Mesodermal cell (in vitro differentiated cells): ENCODE results near the gene MAN2A1.

Experiments
- H3K27ac ChIP-seq: 2 replicates; pipeline ENCODE4 v1.7.0; 2013; ENCODE audit warnings: mild to moderate bottlenecking, low read depth, low read length, moderate library complexity; ENCODE audit not compliant: severe bottlenecking
- H3K36me3 ChIP-seq: 2 replicates; pipeline ENCODE4 v1.7.1; 2013; ENCODE audit warnings: mild to moderate bottlenecking, low read length, moderate library complexity; ENCODE audit not compliant: control insufficient read depth, insufficient read depth
- H3K4me1 ChIP-seq: one replicate; pipeline ENCODE4 v1.7.1; 2013; ENCODE audit warnings: mild to moderate bottlenecking, low read length; ENCODE audit not compliant: insufficient read depth, control insufficient read depth, poor library complexity, severe bottlenecking
- H3K4me3 ChIP-seq: 2 replicates; pipeline ENCODE4 v1.7.0; 2013; ENCODE audit warnings: low read length, control low read depth, mild to moderate bottlenecking; ENCODE audit not compliant: insufficient read depth, poor library complexity, severe bottlenecking; ENCODE audit errors: extremely low read depth
- H3K9me3 ChIP-seq: 2 replicates; pipeline ENCODE4 v1.7.1; 2013; ENCODE audit warnings: mild to moderate bottlenecking, low read length, moderate library complexity; ENCODE audit not compliant: control insufficient read depth
- WGBS, 2 experiments: methylation state at CpG; one replicate each; pipeline ENCODE4 v1.1.5; 2013; ENCODE audit warnings: missing lambda C conversion rate in 2 of 2; ENCODE audit not compliant: insufficient coverage in 2 of 2; 5-methylcytosine and 5-hydroxymethylcytosine counted together

Gene MAN2A1

GRCh38 chr5:109706095-109706494 is 16.4 kb downstream of the MAN2A1 start:
- Histone ChIP-seq H3K9me3 (no peaks in the 10 kb centered on the region), H3K4me1 (peaks cover 9% of the 10 kb centered on the region), H3K36me3 (peaks cover 20% of the 10 kb centered on the region), H3K4me3 (no peak overlapping the region), H3K27ac (no peak overlapping the region)
- no CpG with 5 or more reads among the region's 1 CpG for WGBS, 2 experiments

DNA sequence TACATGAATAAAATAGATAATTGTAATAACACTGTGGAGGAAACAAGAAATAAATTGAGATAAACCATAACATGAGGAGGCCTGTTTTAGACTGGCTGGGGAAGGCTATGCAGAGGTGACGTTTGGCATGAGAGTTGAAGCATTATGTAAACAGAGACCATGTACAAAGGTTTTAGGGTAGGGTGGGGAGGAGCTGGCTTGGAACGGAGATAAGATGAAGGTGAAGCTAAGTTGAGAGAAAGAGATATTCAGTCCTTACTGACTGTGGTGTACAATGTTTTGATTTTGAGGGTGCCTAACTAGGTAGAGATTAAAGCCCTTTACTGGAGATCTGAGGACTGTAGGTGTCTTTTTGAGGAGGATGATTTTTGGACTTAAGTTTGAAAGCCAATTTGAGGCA is 17.8 kb downstream of the MAN2A1 start:
- WGBS, 2 experiments: 91 to 96% methylated on average over 2 of the region's 2 CpGs
- Histone ChIP-seq H3K4me1 (peaks cover 9% of the 10 kb centered on the region), H3K4me3 (no peak overlapping the region), H3K9me3 (no peaks in the 10 kb centered on the region), H3K36me3 (peaks cover 27% of the 10 kb centered on the region), H3K27ac (no peak overlapping the region)

DNA sequence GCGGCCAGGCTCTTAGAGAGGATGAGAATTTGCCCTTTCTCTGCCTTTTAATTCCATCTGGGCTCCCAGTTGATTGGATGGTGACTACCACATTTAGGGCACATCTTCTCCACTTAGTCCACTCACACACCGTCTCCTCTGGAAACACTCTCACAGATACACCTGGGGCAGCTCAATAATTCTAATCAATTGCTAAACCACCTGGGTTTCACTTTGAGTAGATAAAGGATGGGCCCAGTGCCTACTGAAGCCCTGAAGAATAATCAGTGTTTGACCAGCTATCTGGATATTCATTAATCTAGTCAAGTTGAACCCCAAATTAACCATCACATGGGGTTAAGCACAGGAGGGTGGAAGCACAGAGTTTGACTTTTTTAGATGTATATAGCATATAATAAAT is 19.1 kb downstream of the MAN2A1 start:
- H3K9me3 ChIP-seq: no peaks in the 10 kb centered on the region
- 100% methylated on average over 1 of the region's 2 CpGs; no CpG with 5 or more reads in 1 of the 2 experiments for WGBS, 2 experiments
- no peak overlapping the region for H3K4me3 ChIP-seq
- H3K36me3 ChIP-seq: peaks cover 37% of the 10 kb centered on the region
- H3K27ac ChIP-seq: no peak overlapping the region
- peaks cover 9% of the 10 kb centered on the region for H3K4me1 ChIP-seq

GRCh38 chr5:109709225-109709624 is 19.5 kb downstream of the MAN2A1 start:
- H3K4me1 ChIP-seq: peaks cover 9% of the 10 kb centered on the region
- H3K9me3 ChIP-seq: no peaks in the 10 kb centered on the region
- 89 to 94% methylated on average over 4 of the region's 5 CpGs for WGBS, 2 experiments
- no peak overlapping the region for H3K27ac ChIP-seq
- peaks cover 39% of the 10 kb centered on the region for H3K36me3 ChIP-seq
- H3K4me3 ChIP-seq: no peak overlapping the region

- H3K27ac ChIP-seq: no peak overlapping the region
These were observed 21.9 kb downstream of the MAN2A1 start for GRCh38 chr5:109711673-109712072.

GRCh38 chr5:109713453-109713852 is 23.7 kb downstream of the MAN2A1 start:
- 100% methylated on average over 1 of the region's 3 CpGs; no CpG with 5 or more reads in 1 of the 2 experiments for WGBS, 2 experiments
- H3K4me1 ChIP-seq: no peaks in the 10 kb centered on the region
- H3K4me3 ChIP-seq: no peak overlapping the region
- H3K9me3 ChIP-seq: no peaks in the 10 kb centered on the region
- peaks cover 56% of the 10 kb centered on the region for H3K36me3 ChIP-seq
- no peak overlapping the region for H3K27ac ChIP-seq

More at GRCh38 chr5:109711673-109712072, 21.9 kb downstream of the MAN2A1 start:
- Histone ChIP-seq H3K4me1 (no peaks in the 10 kb centered on the region), H3K36me3 (peaks cover 44% of the 10 kb centered on the region), H3K9me3 (no peaks in the 10 kb centered on the region), H3K4me3 (no peak overlapping the region)

DNA sequence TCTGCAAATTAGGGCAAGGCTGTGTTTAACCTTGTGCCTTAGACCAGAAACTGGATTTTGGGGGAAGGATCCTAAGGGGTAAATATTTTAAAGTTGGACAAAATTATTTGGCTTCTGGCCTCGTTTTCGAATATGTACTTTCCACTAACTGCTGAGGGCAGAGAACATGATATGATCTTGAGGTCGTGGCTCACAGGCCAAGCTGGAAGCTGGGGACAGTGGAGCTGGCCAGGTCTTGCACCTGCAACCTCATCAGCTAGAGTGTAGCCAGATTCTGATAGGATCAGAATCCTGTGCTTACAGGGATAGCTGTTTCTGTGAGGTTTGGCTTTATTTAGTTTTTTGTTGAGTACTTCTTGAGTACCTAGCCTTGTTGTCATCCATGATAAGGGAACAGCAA is 24.9 kb downstream of the MAN2A1 start:
- H3K4me1 ChIP-seq: no peaks in the 10 kb centered on the region
- H3K4me3 ChIP-seq: no peak overlapping the region
- 78 to 93% methylated on average over 1 to 3 of the region's 3 CpGs for WGBS, 2 experiments
- H3K36me3 ChIP-seq: peaks cover 57% of the 10 kb centered on the region
- H3K27ac ChIP-seq: no peak overlapping the region
- H3K9me3 ChIP-seq: no peaks in the 10 kb centered on the region

GRCh38 chr5:109718216-109718615 is 28.5 kb downstream of the MAN2A1 start:
- WGBS, 2 experiments: 92% methylated on average over 2 to 3 of the region's 3 CpGs

DNA sequence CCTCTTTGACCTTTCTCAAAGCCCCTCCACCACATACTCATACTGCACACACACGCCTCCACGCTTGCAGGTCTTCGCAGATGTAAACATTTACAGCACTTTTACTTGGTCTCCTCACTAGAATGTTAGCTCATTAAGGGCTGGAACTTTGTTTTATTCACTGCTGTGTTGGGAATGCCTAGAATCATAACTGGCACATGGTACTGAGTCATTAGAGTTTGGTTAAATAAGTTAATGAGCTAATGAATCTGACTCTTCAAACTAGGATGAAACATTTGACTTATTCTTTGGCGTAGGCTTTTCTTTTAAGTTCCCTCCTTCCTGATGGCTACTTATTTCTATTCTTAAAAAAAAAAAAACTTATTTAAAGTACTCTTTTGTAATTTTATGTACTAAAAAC is 28.9 kb downstream of the MAN2A1 start:
- Histone ChIP-seq H3K36me3 (peaks cover 56% of the 10 kb centered on the region), H3K9me3 (no peaks in the 10 kb centered on the region), H3K4me1 (no peaks in the 10 kb centered on the region), H3K4me3 (no peak overlapping the region), H3K27ac (no peak overlapping the region)
- WGBS, 2 experiments: 75% methylated on average over 3 of the region's 4 CpGs; no CpG with 5 or more reads in 1 of the 2 experiments

More at GRCh38 chr5:109718216-109718615, 28.5 kb downstream of the MAN2A1 start:
- Histone ChIP-seq H3K27ac (no peak overlapping the region), H3K4me3 (no peak overlapping the region), H3K36me3 (peaks cover 56% of the 10 kb centered on the region), H3K4me1 (no peaks in the 10 kb centered on the region), H3K9me3 (no peaks in the 10 kb centered on the region)

- peaks cover 52% of the 10 kb centered on the region for H3K36me3 ChIP-seq
- no peak overlapping the region for H3K27ac ChIP-seq
- no peak overlapping the region for H3K4me3 ChIP-seq
- no peaks in the 10 kb centered on the region for H3K4me1 ChIP-seq
- no peaks in the 10 kb centered on the region for H3K9me3 ChIP-seq
These were observed 30.3 kb downstream of the MAN2A1 start for GRCh38 chr5:109719978-109720377.

DNA sequence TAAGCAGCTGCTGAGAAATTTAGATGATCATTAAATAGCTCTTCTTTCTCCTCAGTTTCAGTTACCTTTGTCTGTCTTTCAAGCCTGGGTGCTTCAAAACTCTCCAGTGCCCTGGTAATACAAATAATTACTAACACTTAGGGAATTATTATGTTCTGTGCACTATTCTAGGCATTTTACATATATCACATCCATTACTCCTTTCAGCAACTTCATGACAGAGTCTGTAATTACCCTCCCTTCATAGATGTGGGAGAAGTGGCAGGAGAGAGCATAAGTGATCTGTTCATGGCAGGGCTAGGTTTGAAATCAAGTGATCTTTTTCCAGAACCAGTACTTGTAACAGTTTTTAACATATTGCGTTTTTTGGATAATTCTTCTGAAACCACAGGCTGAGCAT is 32.0 kb downstream of the MAN2A1 start:
- Histone ChIP-seq H3K9me3 (no peaks in the 10 kb centered on the region), H3K4me3 (no peak overlapping the region), H3K27ac (no peak overlapping the region), H3K36me3 (peaks cover 56% of the 10 kb centered on the region), H3K4me1 (no peaks in the 10 kb centered on the region)
- no CpG with 5 or more reads among the region's 1 CpG for WGBS, 2 experiments

- H3K9me3 ChIP-seq: no peaks in the 10 kb centered on the region
- H3K36me3 ChIP-seq: peaks cover 52% of the 10 kb centered on the region
- no peak overlapping the region for H3K27ac ChIP-seq
- H3K4me1 ChIP-seq: no peaks in the 10 kb centered on the region
- no peak overlapping the region for H3K4me3 ChIP-seq
These were observed 33.9 kb downstream of the MAN2A1 start for GRCh38 chr5:109723606-109724005.
